Activated CD8-positive, alpha-beta memory T cell treated with anti-CD3 and anti-CD28 coated beads, Interleukin-2, amount 50 U/mL, for 4 hours (primary cell): ENCODE results near the gene KCNT2.

Experiments
- DNase-seq: peaks from one replicate; pipeline ENCODE4 v3.0.0-alpha.2; 2020

KCNT2 gene

GRCh38 chr1:196442366-196442765 is 165.9 kb downstream of the KCNT2 start:
- no peak for DNase-seq

- DNase-seq: no peak
These were observed 167.5 kb downstream of the KCNT2 start for GRCh38 chr1:196440711-196441110.

- DNase-seq: no peak
These were observed 169.9 kb downstream of the KCNT2 start for GRCh38 chr1:196438329-196438728.

DNA sequence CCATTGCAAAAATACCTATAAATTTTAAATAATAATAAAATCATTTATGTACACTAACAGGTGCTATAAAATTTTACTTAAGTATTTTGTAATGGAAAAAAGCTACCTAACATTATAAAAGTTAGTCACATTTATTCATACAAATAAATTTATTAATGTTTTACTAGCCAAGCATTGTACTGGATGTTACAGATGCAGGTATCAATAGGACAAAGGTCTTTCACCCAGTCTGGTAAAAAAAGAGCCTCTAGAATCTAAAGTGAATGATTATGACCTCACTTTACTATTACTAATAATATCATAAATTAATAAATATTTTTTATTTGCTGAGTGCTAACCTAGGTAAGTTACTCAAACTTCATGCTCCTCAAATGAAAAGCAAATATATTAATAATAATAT is 170.6 kb downstream of the KCNT2 start:
- DNase-seq: no peak

- DNase-seq: no peak
These were observed 175.2 kb downstream of the KCNT2 start for GRCh38 chr1:196433000-196433399.

DNA sequence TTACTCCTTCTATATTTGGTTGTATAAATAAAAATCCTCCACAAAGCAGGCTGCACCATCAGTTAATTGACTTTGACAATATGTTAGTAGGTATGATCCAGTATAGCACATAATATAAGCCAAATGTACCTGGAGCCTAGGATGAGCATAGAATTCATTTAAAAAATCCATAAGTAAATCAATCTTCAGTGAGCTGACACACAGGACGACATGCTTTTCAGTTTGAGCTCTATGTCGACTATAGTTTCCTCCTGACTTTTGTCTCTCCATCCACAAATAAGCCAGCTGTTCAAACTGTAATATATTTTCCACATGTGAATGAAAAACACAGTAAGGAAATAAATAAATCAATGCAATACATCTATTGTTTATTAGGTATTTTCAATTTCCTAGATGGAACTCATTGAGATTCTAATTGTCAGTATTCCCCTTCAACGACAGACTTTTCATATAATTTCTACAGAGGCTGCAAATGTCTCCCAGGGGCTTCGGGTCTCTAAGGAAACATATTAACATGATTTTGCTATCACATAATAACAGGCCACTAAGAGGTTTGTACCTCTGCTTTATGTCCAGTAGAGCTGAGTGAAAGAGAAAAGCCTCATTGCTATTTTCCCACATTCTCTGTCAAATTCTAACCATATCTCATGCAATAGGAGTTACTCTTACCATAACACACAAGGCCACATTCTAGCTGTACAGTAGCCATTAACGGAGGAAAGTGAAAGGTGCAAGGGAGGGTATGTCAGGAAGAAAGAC is 180.1 kb downstream of the KCNT2 start:
- no peak for DNase-seq

GRCh38 chr1:196425513-196425912 is 182.7 kb downstream of the KCNT2 start:
- no peak for DNase-seq

- DNase-seq: no peak
These were observed 184.6 kb downstream of the KCNT2 start for GRCh38 chr1:196423612-196424011.

GRCh38 chr1:196418772-196419171 is 189.5 kb downstream of the KCNT2 start:
- no peak for DNase-seq

- DNase-seq: no peak
These were observed 192.3 kb downstream of the KCNT2 start for GRCh38 chr1:196415978-196416377.

DNA sequence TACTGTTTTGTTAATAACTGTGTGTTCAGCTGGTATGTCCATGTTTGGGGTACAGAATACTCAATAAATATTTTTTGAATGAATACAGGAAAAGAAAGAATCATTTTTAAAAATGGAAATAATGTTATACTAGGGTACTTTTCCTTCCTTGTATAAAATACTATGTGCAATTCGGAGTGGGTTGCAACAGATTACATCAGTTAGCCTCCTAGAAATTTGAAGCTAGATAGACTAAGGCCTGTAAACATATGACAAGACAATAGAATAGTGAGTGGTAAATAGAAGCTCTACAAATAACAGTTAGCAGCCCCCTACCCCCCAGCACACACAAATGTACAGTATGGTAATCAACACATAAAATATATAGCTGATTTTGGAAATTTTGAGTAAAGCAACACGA is 195.9 kb downstream of the KCNT2 start:
- no peak for DNase-seq

GRCh38 chr1:196410768-196411167 is 197.5 kb downstream of the KCNT2 start:
- DNase-seq: no peak

DNA sequence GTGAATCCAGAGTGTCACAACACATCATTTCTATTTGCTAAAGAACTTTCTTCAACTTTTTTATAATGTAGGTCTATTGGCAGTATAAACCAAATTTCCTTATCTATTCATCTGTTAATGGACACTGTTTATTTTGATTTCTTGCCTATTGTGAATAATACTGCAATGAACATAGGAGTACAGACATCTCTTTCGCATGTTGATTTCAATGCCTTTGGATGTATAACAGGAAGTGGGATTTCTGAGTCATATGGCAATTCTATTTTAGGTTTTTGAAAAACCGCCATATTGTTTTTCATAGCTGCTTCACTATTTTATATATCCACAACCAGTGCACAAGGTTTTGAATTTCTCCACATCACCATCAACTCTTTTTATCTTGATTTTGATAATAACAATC is 198.7 kb downstream of the KCNT2 start:
- no peak for DNase-seq

DNA sequence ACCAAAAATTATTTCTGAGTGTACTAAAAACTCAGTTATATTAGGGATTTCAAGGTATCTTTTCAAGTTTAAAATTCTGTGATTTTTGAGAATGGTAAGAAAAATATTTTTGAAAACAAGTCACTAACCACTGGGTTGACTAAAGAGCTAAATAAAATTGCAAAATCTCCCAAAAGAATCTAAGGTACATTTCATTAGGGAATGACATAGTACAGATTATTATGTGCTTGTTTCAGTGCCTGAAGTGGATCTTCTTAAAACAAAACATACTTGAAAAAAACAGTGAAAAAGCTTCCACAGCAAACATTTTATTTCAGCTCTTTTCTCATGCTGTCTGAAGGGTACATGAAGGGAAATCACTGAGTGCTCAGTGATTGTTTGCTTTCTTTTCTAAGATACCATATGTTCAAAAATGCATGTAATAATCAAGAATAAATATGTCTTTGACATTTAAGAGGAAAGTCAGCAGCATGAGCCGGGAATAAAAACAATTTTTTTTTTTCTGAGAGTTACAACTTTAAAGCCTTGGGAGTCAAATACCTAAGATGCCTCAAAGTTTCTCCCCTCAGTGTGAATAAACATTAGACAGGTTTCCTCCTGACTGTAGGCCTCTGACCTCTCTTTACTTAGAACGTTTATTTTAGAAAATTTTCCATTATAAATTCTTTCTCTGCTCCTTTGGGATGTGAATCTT is 200.7 kb downstream of the KCNT2 start:
- no peak for DNase-seq

DNA sequence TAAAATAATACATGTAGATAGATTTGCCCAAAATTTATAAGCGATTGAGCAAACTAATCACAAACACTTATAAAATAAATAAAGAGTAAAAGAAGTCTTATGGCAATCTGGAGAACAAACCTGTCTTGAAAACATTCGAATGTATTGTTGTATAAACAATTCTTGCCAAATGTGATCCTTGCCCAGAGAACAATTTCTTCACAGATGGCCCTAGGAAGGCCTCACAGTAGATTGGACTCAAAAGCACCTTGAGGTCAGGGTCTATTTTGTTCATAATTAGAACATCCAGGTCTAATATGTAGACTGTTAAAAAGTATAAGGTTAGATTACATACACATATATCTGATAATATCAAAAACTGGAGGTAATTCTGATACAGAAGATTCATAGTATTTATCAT is 202.4 kb downstream of the KCNT2 start:
- DNase-seq: no peak

GRCh38 chr1:196403803-196404690 is 204.2 kb downstream of the KCNT2 start:
- no peak for DNase-seq

- DNase-seq: no peak
These were observed 206.3 kb downstream of the KCNT2 start for GRCh38 chr1:196401891-196402290.

GRCh38 chr1:196401452-196401833 is 206.8 kb downstream of the KCNT2 start:
- DNase-seq: no peak

GRCh38 chr1:196400478-196401451 is 207.5 kb downstream of the KCNT2 start:
- DNase-seq: no peak

GRCh38 chr1:196399713-196400112 is 208.5 kb downstream of the KCNT2 start:
- no peak for DNase-seq

DNA sequence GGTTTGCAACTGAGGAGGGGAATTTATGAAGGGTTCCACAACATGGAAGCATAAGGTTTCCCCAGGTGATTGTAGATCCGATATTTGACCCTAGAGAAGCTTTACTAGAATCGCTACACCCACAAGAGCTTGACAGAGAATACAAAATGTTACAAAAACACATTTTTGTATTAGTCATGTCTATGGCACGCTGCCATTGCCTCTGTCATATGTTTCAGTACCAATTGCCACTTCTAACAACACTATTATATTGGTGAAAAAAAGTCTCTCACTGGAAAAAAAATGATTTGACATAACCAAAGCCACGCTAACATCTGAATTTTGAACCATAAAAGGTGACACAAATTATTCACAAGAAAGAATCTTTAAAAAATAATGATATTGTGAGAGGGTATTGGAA is 214.5 kb downstream of the KCNT2 start:
- no peak for DNase-seq

DNA sequence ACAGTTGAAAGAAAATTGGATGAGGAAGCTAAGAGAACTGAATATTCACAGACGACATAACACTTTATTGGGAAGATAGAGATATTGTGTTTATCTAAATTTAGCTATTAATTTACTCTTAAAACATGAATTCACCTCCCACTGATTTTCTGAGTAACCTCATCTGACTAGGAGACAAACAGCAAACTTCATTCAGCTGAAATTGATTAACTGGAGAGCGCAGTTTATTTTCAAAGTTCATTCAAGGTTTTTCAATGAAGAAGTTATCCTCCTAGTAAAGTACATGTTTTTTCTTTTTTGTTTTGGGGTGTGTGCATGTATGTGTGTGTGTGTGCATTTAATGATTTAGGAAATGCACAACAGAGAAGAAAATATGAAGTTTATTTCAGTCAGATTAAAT is 215.0 kb downstream of the KCNT2 start:
- no peak for DNase-seq
